HG02678 (cell line): ENCODE results near the gene GP1BA.
"Not testable (repeated sequence)": the region's sequence is repeated elsewhere in the genome, so short reads cannot be mapped to it uniquely, and the experiment has no call there.

Experiments
- ATAC-seq: cut with Tn5 transposase; IDR thresholded peaks from one replicate; pipeline ENCODE4 v1.9.1; 2021; ENCODE audit warnings: mild to moderate bottlenecking, moderate library complexity; ENCODE audit not compliant: unreplicated experiment

Gene GP1BA

DNA sequence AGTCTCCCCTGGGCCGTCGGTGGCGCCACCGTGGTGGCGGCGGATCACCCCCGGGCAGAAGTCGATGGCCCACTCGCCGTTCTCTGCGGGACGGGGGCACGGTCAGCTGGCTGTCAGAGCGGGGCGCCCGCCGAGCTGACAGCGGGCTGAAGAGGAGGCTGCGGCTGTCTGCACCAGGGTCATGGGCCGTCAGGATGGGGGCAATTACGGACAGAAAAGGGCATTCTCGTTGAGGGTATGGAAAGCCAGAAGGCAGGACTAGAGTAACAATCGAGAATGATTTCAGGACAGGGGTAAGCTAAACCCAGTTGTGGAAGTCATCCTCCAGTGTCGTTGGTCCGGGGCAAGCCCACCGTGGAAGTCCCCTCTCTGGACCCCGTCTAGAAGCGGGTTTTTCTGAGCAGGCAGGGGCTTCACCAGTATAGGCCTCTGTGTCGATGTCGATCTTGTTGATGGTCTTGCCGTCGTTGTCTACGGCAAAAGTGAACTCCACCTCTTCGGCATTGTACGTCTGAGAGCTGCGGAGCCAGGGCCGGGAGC is 30.9 kb upstream of the GP1BA start:
- ATAC-seq = no peak

DNA sequence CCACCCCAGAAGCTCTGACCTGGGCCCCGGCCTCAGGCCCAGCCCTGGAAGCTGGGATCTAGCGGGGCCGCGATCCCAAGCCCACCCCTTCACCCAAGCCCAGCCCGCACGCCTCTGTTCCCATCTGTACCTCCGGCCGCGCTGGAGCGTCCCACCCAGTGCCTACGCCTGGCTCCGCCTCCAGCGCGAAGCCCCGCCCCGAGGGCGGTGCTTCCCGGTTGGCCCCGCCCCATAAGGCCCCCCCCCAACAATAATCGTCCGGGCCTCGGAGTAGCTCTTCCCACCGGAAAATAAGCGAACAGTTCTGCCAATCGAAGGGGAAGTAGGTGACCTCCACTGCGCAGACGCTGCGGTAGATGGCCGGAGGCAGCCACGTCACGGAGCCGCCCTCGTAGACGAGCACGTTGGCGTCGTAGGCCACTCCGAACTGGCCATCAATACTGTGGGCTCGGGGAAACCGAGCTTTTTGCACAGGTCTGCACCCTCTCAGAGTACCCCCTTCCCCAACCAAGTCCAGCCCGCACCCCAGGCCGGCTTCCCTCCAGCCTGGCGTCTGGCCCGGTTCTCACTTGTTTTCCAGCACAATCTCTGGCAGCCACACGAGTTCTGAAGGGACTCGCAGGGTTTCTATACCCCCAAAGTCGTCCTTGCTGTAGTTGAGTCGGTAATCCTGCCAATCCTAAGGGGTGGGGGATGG is 30.3 kb upstream of the GP1BA start:
- no peak for ATAC-seq

DNA sequence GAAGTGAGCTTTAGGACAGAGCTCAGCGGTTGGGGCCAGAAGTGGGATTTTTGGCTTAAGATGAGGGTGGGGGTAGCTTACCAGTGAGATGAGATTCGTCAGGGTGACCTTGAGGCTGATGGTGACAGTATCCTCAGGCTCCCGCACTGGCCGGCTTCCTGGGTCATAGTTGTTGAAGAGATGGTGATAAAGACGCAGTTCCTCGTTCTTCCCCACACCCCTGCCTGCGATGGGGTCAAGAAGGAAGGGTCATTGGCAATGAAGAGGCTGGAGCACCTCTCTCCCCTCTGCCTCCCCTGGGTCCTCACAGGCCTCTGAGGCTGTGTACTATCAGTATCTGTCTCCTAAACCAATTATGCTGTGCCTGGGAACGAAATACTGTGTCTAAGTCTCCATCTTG is 29.5 kb upstream of the GP1BA start:
- ATAC-seq = no peak

DNA sequence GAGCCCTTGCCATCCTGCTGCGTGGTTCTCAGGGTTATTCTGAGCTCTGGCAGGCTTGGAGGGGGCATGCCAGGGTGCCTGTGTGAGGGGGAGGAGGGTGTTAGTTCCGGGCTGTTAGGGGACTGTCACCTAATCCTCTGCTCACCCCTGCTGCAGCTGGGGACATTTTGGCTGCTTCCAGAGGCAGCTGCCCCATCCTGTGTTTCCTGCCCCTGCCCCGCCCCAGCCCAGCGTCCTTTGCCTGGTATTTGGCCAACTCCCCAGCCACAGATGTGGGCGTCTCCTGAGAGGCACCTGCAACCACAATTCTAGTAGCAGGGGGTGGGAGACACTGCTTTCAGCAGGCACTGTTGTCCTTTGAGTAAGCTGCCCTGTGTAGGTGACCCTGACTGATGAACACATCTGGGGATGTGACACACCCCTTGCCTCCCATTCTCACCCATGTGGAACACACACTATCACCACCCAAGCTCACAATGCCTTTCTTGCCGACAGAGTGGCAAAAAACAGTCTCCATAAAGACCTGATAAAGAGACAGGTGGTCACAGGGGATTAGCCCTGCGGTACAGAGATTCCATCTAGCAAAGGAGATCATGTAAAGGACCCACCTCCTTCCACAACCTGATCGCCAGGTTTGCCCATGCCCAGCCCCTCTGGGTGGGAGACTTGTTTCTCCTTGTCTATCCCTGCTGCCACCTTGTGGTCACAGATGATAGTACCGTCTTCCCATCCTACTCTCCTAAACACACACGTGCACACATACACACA is 28.8 kb upstream of the GP1BA start, which contains the start of gene CHRNE:
Gene CHRNE, minus strand, starts transcription at position 48 of the 768 bp plus-strand sequence. Its CDS starts 35 bp downstream, at position 13.
- no peak for ATAC-seq

- ATAC-seq = not testable (repeated sequence)
Observed at GRCh38 chr17:4906642-4907041, 25.4 kb upstream of the GP1BA start.

GRCh38 chr17:4908301-4908700 is 23.8 kb upstream of the GP1BA start:
- no peak for ATAC-seq

GRCh38 chr17:4908711-4909496 is 23.2 kb upstream of the GP1BA start:
- peak; percentile 58 for ATAC-seq

- no peak for ATAC-seq
Observed at GRCh38 chr17:4913994-4914393, 18.1 kb upstream of the GP1BA start.

- ATAC-seq = not testable (repeated sequence)
Observed at GRCh38 chr17:4914551-4914950, 17.5 kb upstream of the GP1BA start.

GRCh38 chr17:4919511-4920047 is 12.5 kb upstream of the GP1BA start:
- no peak for ATAC-seq

GRCh38 chr17:4920351-4921048 is 11.6 kb upstream of the GP1BA start:
- no peak for ATAC-seq

DNA sequence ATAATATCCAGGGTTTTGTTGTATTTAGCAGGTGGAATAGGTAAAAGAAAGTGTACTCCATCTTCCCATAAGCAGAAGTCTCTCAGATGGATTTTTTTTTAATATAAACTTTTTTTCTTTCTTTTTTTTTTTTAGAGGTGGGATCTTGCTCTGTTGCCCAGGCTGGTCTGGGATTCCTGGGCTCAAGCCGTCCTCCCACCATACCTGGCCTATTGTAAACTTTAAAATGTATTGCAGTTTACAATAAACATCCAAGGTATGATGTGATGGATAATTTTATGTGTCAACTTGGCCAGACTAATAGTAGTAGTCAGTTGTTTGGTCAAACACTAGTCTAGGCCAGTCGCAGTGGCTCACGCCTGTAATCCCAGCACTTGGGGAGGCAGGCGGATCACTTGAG is 10.8 kb upstream of the GP1BA start:
- no peak for ATAC-seq

DNA sequence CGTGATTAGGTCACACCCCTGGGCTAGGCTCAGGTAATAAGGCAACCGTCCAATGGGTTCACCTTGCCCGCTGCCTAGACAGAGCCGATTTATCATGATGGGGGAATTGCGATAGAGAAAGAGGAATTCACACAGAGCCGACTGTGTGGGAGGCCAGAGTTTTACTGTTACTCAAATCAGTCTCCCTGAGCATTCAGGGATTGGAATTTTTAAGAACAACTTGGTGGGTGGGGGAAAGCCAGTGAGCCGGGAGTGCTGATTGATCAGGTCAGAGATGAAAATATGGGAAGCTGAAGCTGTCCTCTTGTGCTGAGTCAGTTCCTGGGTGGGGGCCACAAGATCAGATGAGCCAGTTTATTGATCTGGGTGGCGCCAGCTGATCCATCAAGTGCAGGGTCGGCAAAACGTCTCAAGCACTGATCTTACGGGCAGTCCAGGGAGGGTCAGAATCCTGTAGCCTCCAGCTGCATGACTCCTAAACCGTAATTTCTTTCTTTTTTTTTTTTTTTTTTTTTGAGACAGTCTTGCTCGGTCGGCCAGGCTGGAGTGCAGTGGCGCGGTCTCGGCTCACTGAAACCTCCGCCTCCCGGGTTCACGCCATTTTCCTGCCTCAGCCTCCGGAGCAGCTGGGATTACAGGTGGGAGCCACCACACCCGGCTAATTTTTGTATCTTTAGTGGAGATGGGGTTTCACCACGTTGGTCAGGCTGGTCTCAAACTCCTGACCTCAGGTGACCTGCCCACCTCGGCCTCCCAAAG is 5.3 kb upstream of the GP1BA start:
- not testable (repeated sequence) for ATAC-seq

DNA sequence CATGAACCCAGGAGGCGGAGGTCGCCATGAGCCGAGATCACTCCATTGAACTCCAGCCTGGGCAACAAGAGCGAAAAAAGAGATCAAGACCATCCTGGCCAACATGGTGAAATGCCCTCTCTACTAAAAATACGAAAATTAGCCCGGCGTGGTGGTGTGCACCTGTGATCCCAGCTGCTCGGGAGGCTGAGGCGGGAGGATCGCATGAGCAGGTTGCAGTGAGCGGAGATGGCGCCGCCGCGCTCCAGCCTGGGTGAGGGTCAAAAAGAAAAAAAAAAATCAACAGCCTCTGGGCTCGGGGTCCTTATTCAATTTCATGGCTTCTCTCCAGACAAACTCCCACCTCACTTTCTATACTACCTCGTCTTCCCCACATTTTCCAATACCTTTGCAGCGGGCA is 3.2 kb upstream of the GP1BA start:
- ATAC-seq = no peak

- no peak for ATAC-seq
Observed at GRCh38 chr17:4932756-4933155, 679 bp downstream of the GP1BA start.

GRCh38 chr17:4933646-4934045 is 1.6 kb downstream of the GP1BA start:
- ATAC-seq = no peak

- peak; percentile 44 for ATAC-seq
Observed at GRCh38 chr17:4934173-4934979, 2.3 kb downstream of the GP1BA start.

- no peak for ATAC-seq
Observed at GRCh38 chr17:4935650-4936049, 3.6 kb downstream of the GP1BA start.

DNA sequence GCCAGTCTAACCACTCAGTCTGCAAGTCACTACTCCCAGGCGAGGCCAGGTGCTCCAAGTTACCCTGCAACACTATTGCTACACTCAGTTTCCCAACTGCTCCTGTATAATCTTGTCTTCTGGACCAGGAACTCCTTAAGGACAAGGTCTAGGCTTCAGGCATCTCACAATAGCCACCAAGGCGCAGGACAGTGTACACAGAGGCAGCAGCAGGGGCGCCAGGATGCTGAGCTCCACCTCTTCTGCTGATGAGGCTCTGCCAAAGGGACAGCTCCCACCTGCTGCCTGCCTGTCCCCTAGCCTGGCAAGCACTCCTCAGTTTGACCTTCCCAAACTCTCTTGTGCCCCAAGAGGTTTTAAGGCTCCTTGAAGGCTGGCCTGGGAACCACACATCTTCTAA is 4.4 kb downstream of the GP1BA start:
- ATAC-seq = no peak
